B cell (primary cell): ENCODE results near the gene HEXIM2. TPM values are rescaled to one million over a fixed set of nuclear protein-coding genes. Genes with fewer than 3 reads are reported as not detected.

Experiments
- ATAC-seq: fragments of 200-7000 bp; cut with Tn5 transposase; one replicate; pipeline ENCODE4 v1.10.0; 2021; ENCODE audit warnings: low read depth, mild to moderate bottlenecking, moderate number of reproducible peaks, moderate library complexity
- CTCF ChIA-PET: fragments of 350-600 bp; sonication (Branson Sonifier 250); formaldehyde crosslinking; loops from one replicate; lab custom pipeline; 2021; ENCODE audit warnings: antibody characterized with exemption, inconsistent platforms; lab: Charles Lee
- POLR2A ChIA-PET: fragments of 350-600 bp; sonication (Branson Sonifier 250); formaldehyde crosslinking; loops from one replicate; lab custom pipeline; 2021; ENCODE audit warnings: antibody characterized with exemption; lab: Charles Lee
- DNase-seq: peaks from one replicate; pipeline ENCODE4 v3.0.0; 2013
- H2AFZ ChIP-seq: 2 replicates; pipeline ENCODE4 v1.6.1; 2012; ENCODE audit warnings: mild to moderate bottlenecking, low read depth, low read length; ENCODE audit not compliant: insufficient read depth, poor library complexity, severe bottlenecking
- H3K27ac ChIP-seq, 2 donors: 1 replicate in 1 of 2; 2 replicates in 1 of 2; pipeline ENCODE4 v1.5.1; 2012 to 2013; ENCODE audit warnings: low read length in 2 of 2, mild to moderate bottlenecking in 2 of 2, moderate library complexity in 1 of 2
- H3K27me3 ChIP-seq, 4 experiments: fragments of 200-600 bp in 1 of 4; sonication (generic) in 1 of 4; replicated peaks in 1 of 4; 1 replicate in 2 of 4; 2 replicates in 2 of 4; pipeline versions ENCODE4 v1.6.1 to v1.7.0; 2013 to 2016; ENCODE audit warnings: low read length in 3 of 4, mild to moderate bottlenecking in 2 of 4, mixed read lengths in 1 of 4, moderate library complexity in 1 of 4; ENCODE audit not compliant: insufficient read depth in 4 of 4, control insufficient read depth in 3 of 4; ENCODE audit errors: control extremely low read depth in 1 of 4
- H3K36me3 ChIP-seq, 2 experiments: replicated peaks in 1 of 2; 1 replicate in 1 of 2; 2 replicates in 1 of 2; pipeline versions ENCODE4 v1.6.1 to v1.7.1; 2013; ENCODE audit warnings: low read length in 1 of 2; ENCODE audit not compliant: insufficient read depth in 2 of 2, control insufficient read depth in 1 of 2; ENCODE audit errors: control extremely low read depth in 1 of 2, extremely low read depth in 1 of 2
- H3K4me1 ChIP-seq, 2 donors: fragments of 200-600 bp in 1 of 2; sonication (generic) in 1 of 2; 1 replicate in 1 of 2; 2 replicates in 1 of 2; pipeline versions ENCODE4 v1.5.1 to v1.6.1; 2013 to 2017; ENCODE audit warnings: low read length in 2 of 2; ENCODE audit not compliant: control insufficient read depth in 2 of 2, insufficient read depth in 2 of 2
- H3K4me2 ChIP-seq: replicated peaks from 2 replicates; pipeline ENCODE3; 2012; ENCODE audit warnings: mild to moderate bottlenecking, low read depth, low read length; ENCODE audit not compliant: poor library complexity, severe bottlenecking
- H3K4me3 ChIP-seq, 5 experiments: fragments of 200-600 bp in 1 of 5; sonication (generic) in 1 of 5; 1 replicate in 3 of 5; 2 replicates in 2 of 5; pipeline versions ENCODE4 v1.5.1 to v1.7.0; 2011 to 2016; ENCODE audit warnings: low read length in 4 of 5, mild to moderate bottlenecking in 4 of 5, low read depth in 2 of 5, control low read depth in 1 of 5, moderate library complexity in 1 of 5; ENCODE audit not compliant: insufficient read depth in 1 of 5; ENCODE audit errors: control extremely low read depth in 1 of 5, extremely low read depth in 1 of 5
- H3K79me2 ChIP-seq: fragments of 200-600 bp; sonication (generic); one replicate; pipeline ENCODE4 v1.6.0; 2016; ENCODE audit warnings: low read length; ENCODE audit not compliant: control insufficient read depth, insufficient read depth
- H3K9ac ChIP-seq: fragments of 200-600 bp; sonication (generic); 2 replicates; pipeline ENCODE4 v1.6.1; 2017; ENCODE audit warnings: mild to moderate bottlenecking, low read length, moderate library complexity
- H3K9me3 ChIP-seq, 3 donors: one replicate each; pipeline versions ENCODE4 v1.6.1 to v1.7.1; 2013; ENCODE audit warnings: low read length in 2 of 3; ENCODE audit not compliant: control insufficient read depth in 2 of 3, insufficient read depth in 1 of 3; ENCODE audit errors: control extremely low read depth in 1 of 3
- H4K20me1 ChIP-seq: 2 replicates; pipeline ENCODE4 v1.6.0; 2012; ENCODE audit warnings: mild to moderate bottlenecking, low read length; ENCODE audit not compliant: insufficient read depth, control insufficient read depth, poor library complexity, severe bottlenecking
- H3K27ac Mint-ChIP-seq: one replicate; pipeline ENCODE4 v1.8.0; 2021; ENCODE audit warnings: mixed read lengths
- H3K27me3 Mint-ChIP-seq: one replicate; pipeline ENCODE4 v1.8.0; 2021; ENCODE audit warnings: mixed read lengths
- H3K4me1 Mint-ChIP-seq: one replicate; pipeline ENCODE4 v1.8.0; 2021; ENCODE audit warnings: mixed read lengths
- H3K4me3 Mint-ChIP-seq: one replicate; pipeline ENCODE4 v1.8.0; 2021; ENCODE audit warnings: mixed read lengths
- H3K9me3 Mint-ChIP-seq: one replicate; pipeline ENCODE4 v1.8.0; 2022; ENCODE audit warnings: mixed read lengths; ENCODE audit not compliant: insufficient read depth
- EZH2 ChIP-seq: IDR thresholded peaks from 2 replicates; pipeline ENCODE4 v1.6.1; 2012; ENCODE audit warnings: borderline replicate concordance, low read depth, mild to moderate bottlenecking, moderate library complexity, low read length; ENCODE audit not compliant: insufficient read depth, poor library complexity, severe bottlenecking
- WGBS: methylation state at CpG from one replicate; pipeline ENCODE4 v1.1.5; 2013; ENCODE audit warnings: missing lambda C conversion rate; ENCODE audit not compliant: insufficient coverage; 5-methylcytosine and 5-hydroxymethylcytosine counted together
- intact Hi-C: fragments of 100-400 bp; cut with micrococcal nuclease; formaldehyde crosslinking; loops from one replicate; pipeline ENCODE4 v1.10.0; 2022
- polyA plus RNA-seq: library from polyadenylated mRNA; depleted of rRNA; stranded (reverse); fragments of >200 nt; gene quantifications from 2 replicates; pipeline ENCODE4 v1.2.3, GENCODE V29; 2012
- total RNA-seq, 2 donors: library from RNA; stranded (reverse); fragments of 120-200 nt in 1 of 2; gene quantifications; 1 replicate in 1 of 2; 2 replicates in 1 of 2; pipeline versions ENCODE4 v1.2.3 to v1.2.4, GENCODE V29; 2013 to 2022
- TF ChIP-seq, protein P1 (sequence below): fragments of 200-600 bp; IDR thresholded peaks from one replicate; pipeline ENCODE4 v1.8.0; 2022; ENCODE audit warnings: antibody characterized with exemption, mild to moderate bottlenecking

The HEXIM2 gene
- total and polyA plus RNA-seq, 2 donors (not counting 1 experiment from before 2014, with no cell fraction given) = 3.7 to 10.0 TPM

DNA sequence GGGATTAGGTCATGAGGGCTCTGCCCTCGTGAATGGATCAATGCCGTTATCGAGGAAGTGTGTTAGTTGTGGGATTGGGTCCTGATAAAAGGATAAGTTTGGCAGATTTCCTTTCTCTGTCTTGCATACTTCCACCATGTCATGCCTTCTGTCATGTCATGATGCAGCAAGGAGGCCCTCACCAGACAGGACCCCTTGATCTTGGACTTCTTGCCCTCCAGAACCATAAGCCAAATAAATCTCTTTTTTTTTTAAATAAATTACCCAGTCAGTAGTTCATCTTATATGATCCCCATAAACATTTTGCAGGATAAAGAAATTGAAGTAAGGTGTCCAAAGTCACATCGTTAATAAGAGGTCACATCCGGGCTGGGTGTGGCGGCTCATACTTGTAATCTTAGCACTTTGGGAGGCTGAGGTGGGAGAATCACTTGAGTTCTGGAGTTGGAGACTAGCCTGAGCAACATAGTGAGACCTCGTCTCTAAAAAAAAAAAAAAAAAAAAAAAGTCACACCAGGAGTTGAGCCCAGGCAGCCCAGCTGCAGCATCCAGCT, 25.2 kb downstream of the HEXIM2 start:
- CTCF ChIA-PET = interaction anchor here (0.6 kb wide), 1 partner anchor 24 kb away, joined by 3 read pairs; no protein-coding TSS in a partner anchor
- Mint-ChIP-seq H3K27ac (no peak overlapping the region), H3K4me1 (no peaks in the 10 kb centered on the region), H3K9me3 (no peaks in the 10 kb centered on the region), H3K4me3 (no peak overlapping the region), H3K27me3 (no peaks in the 10 kb centered on the region)
- DNase-seq = no peak
- no peaks in the 10 kb centered on the region for H3K79me2 ChIP-seq
- peaks cover 0 to 2% (median 0%) of the 10 kb centered on the region in 4 experiments for H3K27me3 ChIP-seq
- no peak for ATAC-seq
- H3K27ac ChIP-seq = no peak overlapping the region
- H3K9ac ChIP-seq = no peak overlapping the region
- 97% methylated on average over 7 of the region's 7 CpGs for WGBS
- TF ChIP-seq EZH2 = no peak
- TF ChIP-seq, protein P1, sequence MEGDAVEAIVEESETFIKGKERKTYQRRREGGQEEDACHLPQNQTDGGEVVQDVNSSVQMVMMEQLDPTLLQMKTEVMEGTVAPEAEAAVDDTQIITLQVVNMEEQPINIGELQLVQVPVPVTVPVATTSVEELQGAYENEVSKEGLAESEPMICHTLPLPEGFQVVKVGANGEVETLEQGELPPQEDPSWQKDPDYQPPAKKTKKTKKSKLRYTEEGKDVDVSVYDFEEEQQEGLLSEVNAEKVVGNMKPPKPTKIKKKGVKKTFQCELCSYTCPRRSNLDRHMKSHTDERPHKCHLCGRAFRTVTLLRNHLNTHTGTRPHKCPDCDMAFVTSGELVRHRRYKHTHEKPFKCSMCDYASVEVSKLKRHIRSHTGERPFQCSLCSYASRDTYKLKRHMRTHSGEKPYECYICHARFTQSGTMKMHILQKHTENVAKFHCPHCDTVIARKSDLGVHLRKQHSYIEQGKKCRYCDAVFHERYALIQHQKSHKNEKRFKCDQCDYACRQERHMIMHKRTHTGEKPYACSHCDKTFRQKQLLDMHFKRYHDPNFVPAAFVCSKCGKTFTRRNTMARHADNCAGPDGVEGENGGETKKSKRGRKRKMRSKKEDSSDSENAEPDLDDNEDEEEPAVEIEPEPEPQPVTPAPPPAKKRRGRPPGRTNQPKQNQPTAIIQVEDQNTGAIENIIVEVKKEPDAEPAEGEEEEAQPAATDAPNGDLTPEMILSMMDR = no peak
- no peaks in the 10 kb centered on the region for H3K4me1 ChIP-seq
- H3K9me3 ChIP-seq = no peaks in the 10 kb centered on the region
- H2AFZ ChIP-seq = no peak overlapping the region
- no peaks in the 10 kb centered on the region for H4K20me1 ChIP-seq
- no peaks in the 10 kb centered on the region for H3K36me3 ChIP-seq
- H3K4me2 ChIP-seq = no peak overlapping the region
- intact Hi-C loops = no loop called here
- H3K4me3 ChIP-seq = no peak overlapping the region
- POLR2A ChIA-PET = no interaction called here

DNA sequence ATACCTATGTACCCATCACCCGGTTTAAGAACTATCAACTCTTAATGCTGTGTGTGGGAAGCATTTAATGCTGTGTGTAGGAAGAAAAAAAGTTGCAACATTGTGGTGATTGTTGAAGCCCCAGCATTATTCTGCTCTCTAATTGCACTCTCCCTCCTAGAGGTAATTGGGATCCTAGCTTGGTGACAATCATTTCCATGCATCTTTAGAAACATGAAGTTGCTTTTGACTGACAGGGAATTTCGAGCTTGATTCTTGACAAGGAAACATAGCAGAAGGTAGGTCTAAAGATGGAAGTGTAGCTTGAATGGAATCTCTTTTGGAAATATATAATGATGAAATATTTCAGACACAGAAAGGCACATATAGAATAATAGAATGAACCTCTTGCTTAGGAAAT, 27.3 kb downstream of the HEXIM2 start:
- Histone ChIP-seq H3K27me3 (no peaks in the 10 kb centered on the region), H3K9me3 (no peaks in the 10 kb centered on the region), H4K20me1 (no peaks in the 10 kb centered on the region), H3K27ac (no peak overlapping the region), H2AFZ (no peak overlapping the region), H3K36me3 (no peaks in the 10 kb centered on the region), H3K79me2 (no peaks in the 10 kb centered on the region), H3K4me2 (no peak overlapping the region), H3K4me1 (no peaks in the 10 kb centered on the region), H3K9ac (no peak overlapping the region), H3K4me3 (no peak overlapping the region)
- no peaks in the 10 kb centered on the region for H3K27me3 Mint-ChIP-seq
- intact Hi-C loops = no loop called here
- no CpG with 5 or more reads among the region's 2 CpGs for WGBS
- H3K27ac Mint-ChIP-seq = no peak overlapping the region
- ChIA-PET POLR2A (interaction anchor here (1.5 kb wide), 1 partner anchor 18 kb away, joined by 3 read pairs; no protein-coding TSS in a partner anchor), CTCF (interaction anchor here (0.7 to 2.3 kb wide), 3 partner anchors 9 to 122 kb away, joined by 4 to 9 read pairs (median 6); partner anchors contain the start of gene ACBD4)
- no peak overlapping the region for H3K4me3 Mint-ChIP-seq
- DNase-seq (no peak), ATAC-seq (no peak)
- H3K9me3 Mint-ChIP-seq = no peaks in the 10 kb centered on the region
- TF ChIP-seq, protein P1 = no peak
- TF ChIP-seq EZH2 = no peak
- H3K4me1 Mint-ChIP-seq = no peaks in the 10 kb centered on the region
